C4-2B (cell line): Measurements from ENCODE around the gene SLC24A3.

Source experiments
- CTCF ChIP-seq: fragments of 450-650 bp; conservative IDR thresholded peaks from 2 replicates; pipeline ENCODE4 v1.5.1; 2017; ENCODE audit warnings: mild to moderate bottlenecking
- ZFX ChIP-seq: fragments of 450-650 bp; IDR thresholded peaks from 2 replicates; pipeline ENCODE4 v1.6.1; 2017

- TF ChIP-seq CTCF (no peak), ZFX (no peak)
These were observed 342.2 kb downstream of the SLC24A3 start for GRCh38 chr20:19554666-19555065.
